GM12874 (cell line): ENCODE data around the gene ELOVL1.

Source experiments
- CTCF ChIP-seq: IDR thresholded peaks from 2 replicates; pipeline ENCODE4 v1.5.1; 2011; ENCODE audit warnings: low read depth, mild to moderate bottlenecking, control low read depth, low read length, moderate library complexity; ENCODE audit not compliant: insufficient read depth

ELOVL1 gene

GRCh38 chr1:43387976-43388599, 20.3 kb upstream of the ELOVL1 start:
- TF ChIP-seq CTCF, result no peak

- no peak for TF ChIP-seq CTCF
Observed at GRCh38 chr1:43386676-43387075, 18.9 kb upstream of the ELOVL1 start.

GRCh38 chr1:43383449-43383848, 15.6 kb upstream of the ELOVL1 start:
- no peak for TF ChIP-seq CTCF

GRCh38 chr1:43382027-43382779, 14.4 kb upstream of the ELOVL1 start:
- no peak for TF ChIP-seq CTCF

GRCh38 chr1:43381612-43382011, 13.8 kb upstream of the ELOVL1 start:
- no peak for TF ChIP-seq CTCF

GRCh38 chr1:43379476-43379875, 11.7 kb upstream of the ELOVL1 start:
- TF ChIP-seq CTCF, result no peak

GRCh38 chr1:43377831-43378230, 10.0 kb upstream of the ELOVL1 start:
- TF ChIP-seq CTCF, result no peak
